ENCODE measurements around the gene LSM7.

LSM7 gene

GRCh38 chr19:2336528-2337328 is 8.3 kb upstream of the LSM7 start:
- no peak for DNase-seq

- no peak for DNase-seq
Observed at GRCh38 chr19:2335848-2336247, 7.5 kb upstream of the LSM7 start.

DNA sequence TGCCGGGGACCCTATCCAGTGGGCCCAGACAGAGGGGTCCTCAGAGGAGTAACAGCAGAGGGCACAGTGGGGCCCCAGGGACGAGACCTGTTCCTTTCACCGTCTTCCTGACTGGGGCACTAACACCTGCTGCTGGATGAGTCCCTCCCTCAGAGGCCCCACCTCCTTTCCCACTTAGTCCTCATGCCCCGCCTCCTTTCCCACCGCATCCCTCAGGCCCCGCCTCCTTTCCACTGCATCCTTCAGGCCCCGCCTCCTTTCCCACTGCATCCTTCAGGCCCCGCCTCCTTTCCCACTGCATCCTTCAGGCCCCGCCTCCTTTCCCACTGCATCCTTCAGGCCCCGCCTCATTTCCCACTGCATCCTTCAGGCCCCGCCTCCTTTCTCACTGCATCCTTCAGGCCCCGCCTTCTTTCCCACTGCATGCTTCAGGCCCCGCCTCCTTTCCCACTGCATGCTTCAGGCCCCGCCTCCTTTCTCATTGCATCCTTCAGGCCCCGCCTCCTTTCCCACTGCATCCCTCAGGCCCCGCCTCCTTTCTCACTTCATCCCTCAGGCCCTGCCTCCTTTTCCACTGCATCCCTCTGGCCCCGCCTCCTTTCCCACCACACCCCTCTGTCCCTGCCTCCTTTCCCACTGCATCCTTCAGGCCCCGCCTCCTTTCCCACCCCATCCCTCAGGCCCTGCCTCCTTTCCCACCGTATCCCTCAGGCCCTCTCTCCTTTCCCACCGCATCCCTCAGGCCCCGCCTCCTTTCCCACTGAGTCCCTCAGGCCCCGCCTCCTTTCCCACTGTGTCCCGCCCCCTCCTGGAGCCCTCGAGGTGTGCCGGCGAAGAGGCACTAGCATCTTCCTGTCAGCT is 6.8 kb upstream of the LSM7 start:
- DNase-seq: no peak

DNA sequence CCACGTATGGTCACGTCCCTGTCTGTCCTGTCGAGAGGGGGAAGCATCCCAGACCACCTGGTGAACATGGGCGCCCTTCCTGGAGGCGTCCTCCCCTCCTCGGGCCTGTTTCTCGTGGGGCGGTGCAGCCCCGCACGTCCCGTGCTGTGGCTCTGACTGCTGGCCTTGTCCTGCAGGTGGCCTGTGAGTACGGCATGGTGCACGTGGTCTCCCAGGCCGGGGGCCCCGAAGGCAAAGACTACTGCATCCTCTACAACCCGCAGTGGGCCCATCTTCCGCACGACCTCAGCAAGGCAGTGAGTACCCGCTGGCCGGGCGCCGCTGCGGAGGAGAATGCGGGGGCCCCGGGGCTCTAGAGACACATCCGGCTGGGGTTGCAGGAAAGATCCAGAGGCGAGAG is 6.0 kb upstream of the LSM7 start:
- no peak for DNase-seq

DNA sequence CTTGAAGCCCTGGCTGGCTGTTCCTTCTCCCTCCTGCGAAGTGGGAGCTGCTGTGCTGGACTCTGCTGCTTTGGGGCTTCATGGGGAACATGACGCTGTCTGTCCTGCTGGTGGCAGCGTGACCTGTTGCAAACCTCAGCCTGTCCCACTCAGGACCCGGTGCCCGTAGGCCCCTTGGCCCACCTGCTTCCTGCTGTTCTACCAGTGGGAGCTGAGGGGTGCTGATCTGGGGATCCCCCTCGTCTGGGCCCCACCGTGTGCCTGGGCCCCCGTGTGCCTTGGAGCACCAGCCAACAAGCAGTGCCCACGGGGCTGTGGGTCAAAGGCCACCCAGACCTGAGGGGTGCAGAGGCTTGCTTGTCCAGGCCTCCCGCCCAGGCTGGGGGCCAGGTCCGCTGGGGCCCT is 5.4 kb upstream of the LSM7 start:
- no peak for DNase-seq

- no peak for DNase-seq
Observed at GRCh38 chr19:2333027-2333806, 4.8 kb upstream of the LSM7 start.

DNA sequence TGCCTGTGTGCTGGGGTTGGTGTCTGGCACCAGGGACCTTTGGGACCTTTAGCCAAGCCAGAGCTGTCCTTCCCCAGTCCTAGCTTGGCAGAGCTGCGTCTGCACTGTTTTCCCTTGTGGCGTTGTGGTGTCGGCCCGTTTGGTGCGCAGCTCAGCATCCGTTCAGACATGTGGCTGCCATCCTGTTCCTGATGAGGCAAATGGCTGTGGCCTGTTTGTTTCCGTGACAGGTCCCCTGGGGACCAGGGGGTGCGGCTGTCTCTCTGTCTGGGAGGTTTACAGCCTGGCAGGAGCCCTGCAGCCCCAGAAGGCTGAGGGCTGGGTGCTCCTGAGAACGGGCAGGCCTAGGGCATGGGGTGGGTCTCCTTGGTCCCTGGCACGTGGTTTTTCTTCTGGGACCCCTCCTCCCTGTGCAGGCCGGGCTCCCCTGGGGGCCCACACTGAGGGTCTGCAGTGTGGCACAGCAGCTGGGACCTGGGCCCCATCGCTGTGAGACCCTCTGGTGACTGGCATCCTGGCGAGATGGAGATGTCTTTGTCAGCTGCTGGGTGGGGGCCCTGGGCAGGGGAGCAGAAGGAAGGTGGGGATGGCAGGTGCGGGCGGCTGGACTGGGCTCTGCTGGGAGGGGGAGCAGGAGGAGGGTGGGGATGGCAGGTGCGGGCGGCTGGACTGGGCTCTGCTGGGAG is 4.1 kb upstream of the LSM7 start:
- no peak for DNase-seq

DNA sequence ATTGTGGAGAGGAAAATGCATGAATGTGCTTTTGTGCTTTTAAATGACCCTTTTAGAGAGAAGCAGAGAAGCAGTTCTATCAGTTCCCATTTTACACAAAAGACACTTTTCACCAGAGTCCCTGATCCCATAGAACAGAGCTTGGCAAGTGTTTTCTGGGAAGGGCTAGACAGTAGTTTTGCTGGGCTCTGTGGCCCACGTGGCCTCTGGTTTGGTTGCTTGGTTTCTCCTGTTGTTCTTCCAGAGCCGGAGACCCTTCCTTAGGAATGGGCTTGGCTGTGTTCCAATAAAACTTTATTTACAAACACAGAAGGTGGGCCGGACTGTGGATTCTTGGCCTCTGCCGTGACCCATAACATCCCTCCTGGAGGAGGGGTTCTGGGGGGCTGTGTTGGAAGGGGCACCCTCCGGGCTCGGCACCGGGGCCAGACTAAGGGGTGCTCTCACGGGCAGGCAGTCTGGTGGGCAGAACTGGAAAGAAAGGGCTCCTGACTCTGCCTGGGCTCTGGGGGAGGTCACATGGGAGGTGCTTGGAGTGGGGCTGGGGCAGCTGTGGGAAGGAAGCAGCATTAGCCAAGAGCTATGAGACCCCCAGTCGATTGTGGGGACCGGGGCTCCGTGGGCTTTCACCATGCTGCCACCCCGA is 3.3 kb upstream of the LSM7 start:
- no peak for DNase-seq

DNA sequence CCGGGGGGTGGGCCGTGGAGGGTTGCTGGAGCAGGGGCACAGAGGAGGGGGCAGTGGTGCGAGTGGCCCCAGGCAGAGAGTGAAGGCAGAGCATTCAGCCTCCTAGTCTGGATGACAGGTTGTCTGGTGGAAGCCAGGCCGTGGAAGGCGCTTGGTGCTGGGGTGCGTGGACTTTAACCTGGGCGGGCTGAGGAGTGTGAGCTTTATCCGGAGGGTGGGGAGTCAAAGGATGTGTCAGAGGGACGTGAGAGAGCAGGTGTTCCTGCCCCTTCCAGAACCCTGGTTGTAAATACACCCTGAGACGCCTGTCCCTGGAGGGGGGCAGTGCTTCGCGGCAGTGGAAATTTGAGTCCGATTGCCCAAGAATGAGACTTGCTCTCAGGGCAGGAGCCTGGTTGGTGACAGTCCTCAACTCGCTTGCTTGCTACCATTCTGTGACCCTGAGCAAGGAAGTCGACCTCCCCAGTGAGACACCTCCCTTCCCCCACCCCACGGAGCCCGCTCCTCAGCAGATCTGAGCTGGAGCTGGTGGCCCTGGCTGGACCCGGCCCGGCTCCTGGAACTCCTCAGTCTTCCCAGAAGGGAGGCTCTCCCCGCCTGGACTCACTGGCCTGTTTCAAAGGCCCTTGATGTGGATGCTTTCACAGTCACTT is 2.4 kb upstream of the LSM7 start:
- DNase-seq: no peak

- DNase-seq: no peak
Observed at GRCh38 chr19:2330255-2330631, 1.9 kb upstream of the LSM7 start.

GRCh38 chr19:2329501-2329916 is 1.1 kb upstream of the LSM7 start:
- no peak for DNase-seq

DNA sequence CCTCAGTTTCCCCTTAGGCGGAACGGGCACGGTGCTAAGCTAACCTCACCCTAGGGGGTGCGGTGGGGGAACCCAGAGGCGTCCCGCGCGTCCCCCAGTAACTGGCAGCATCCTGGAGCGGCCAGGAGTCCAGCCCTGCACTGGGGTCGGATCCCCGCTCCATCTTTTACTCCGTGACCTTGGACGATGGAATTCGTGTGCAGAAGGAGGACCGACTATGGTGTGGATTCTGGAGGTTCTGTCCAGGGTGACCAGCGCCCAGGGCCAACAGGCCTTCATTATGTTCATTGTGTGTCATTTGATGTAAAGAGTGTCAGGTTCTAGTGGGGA is 728 bp upstream of the LSM7 start:
- no peak for DNase-seq

DNA sequence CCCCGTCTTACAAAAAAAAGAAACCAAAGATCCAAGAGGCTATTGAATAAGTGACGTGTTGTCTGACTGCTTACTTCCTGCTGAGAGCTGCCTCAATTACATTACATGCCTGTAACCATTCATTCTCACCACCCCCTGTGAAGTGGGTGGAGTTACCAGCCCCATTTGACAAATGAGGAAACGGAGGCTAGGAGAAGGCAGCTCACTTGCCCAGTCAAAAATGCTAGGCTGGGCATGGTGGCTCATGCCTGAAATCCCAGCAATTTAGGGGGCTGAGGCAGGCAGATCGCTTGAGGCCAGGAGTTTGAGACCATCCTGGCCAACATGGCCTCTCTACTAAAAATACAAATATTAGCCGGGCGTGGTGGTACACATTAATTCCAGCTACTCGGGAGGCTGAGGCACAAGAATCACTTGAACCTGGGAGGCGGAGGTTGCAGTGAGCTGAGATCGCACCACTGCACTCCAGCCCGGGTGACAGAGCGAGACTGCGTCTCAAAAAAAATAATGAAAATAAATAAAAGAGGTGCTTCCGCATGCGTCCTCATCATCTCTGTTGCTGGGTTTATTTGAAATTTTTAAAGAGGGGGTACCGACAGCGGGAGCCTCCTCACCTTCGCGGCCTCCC is 499 bp downstream of the LSM7 start:
- no peak for DNase-seq

DNA sequence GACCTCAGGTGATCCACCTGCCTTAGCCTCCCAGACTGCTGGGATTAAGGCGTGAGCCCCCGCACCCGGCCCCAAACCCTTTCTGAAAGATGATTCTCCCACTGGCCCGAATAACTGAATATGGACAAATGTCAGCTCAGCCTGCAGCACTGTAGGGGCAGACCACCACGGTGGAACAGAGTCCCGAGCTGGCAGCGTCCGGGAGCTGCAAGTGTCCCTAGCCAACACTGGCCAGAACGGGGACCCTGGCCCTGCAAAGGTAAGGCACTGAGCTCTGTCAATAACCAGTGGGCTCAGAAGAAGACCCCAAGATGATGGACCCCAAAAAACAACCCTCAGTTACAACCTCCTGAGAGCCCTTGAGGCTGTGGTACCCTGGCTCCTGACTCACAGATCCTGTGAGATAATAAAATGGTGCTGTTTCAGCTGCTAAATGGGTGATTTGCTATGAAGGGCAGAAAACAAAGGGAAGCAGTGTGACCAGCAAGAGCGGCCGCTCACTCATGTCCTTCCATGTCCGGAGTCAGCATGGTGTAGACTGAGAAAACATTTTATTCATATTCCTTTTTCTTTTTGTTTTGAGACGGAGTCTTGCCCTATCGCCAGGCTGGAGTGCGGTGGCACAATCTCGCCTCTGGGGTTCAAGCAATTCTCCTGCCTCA is 1.6 kb downstream of the LSM7 start:
- no peak for DNase-seq

DNA sequence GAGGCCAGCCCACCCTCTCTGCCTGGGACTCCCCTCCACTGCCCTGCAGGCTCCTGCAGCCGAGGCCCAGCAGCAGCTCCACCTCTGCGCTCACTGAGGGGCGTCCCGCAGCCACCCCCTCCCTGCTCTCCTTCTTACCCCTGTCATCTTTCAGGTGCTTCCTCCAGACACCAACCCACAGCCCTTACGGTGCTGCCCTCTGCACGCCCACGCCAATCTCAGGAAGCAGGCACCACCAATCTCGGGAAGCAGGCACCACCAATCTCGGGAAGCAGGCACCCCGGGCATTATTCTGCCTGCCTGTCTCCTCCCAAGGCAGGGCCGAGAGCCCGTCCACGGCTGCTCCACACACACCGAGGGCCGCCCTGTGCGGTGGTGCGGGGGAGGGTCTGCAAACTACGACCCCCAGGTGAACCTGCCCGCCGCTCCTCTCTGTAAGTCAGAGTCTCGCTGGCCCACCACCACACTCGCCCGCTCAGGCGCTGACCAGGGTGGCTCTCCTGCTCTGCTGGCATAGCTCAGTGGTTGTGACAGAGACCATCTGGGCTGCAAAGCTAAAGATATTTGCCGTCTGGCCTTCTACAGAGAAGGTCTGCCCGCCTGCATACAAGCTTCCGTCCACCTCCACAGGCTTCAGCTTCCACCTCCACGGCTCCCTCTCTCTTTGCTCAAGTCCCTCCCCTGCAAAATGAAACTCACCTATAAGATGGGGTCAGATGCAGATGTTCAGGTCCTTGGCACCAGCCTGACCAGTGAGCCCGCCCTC is 2.9 kb downstream of the LSM7 start:
- no peak for DNase-seq

GRCh38 chr19:2324220-2324948 is 4.0 kb downstream of the LSM7 start:
- DNase-seq: no peak

DNA sequence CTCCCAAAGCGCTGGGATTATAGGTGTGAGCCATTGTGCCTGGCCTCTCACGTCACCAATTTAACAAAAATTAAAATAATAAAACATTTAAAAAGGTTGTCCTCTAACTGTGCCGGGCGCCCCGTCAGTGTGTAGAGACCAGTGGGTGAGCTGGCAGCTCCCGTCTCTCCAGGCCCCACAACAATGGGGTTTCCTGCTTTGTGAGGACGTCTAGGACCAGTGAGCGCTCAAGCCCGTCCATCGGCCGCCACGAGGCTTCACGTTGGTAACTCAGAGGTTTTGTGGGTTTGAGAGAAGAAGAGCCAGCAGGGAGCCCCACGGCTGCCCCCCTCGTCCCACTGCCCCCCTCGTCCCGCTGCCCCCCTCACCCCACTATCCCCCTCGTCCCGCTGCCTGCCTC is 4.7 kb downstream of the LSM7 start:
- no peak for DNase-seq

DNA sequence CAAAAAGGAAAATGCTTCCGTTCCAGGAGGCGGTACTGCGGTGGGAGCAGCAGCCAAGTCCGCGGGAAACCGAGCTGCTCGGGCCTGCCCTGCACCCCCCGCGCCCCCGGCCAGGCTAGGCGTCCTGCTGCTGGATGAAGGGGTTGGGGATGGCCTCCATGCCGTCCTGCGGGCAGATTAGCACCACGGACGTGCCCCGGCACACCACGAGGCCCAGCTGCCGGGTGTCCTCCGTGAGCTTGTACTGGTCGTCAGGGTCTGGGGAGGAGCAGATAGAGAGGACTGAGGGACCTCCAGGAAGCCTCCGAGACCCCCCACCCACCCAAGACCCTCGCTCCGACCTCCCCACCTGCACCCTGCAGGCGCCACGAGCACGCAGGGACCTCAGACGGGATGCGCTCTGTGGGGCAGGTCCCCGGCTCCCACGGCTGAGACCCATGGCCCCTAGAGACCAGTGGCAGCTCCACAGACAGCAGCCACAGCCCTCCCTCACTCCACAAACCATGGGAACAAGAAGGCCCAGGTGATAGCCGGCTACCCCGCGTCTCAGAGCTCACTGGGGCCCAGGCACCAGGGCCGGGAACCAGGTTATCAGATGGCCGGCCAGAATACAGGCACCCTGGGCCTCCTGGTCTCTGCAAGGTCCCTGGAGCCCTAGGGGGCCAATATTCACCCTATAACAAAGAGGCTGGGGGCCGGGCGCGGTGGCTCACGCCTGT is 6.7 kb downstream of the LSM7 start:
- no peak for DNase-seq

GRCh38 chr19:2320939-2321338 is 7.4 kb downstream of the LSM7 start:
- no peak for DNase-seq

Data from activated CD4-positive, CD25-positive, alpha-beta regulatory T cell (primary cell).